ENCODE results near the gene RAB33B.
A peak's percentile ranks its signal among the peaks of the same experiment; 100 is the strongest.
"Not testable (repeated sequence)": the region's sequence is repeated elsewhere in the genome, so short reads cannot be mapped to it uniquely, and the experiment has no call there.

The RAB33B gene

DNA sequence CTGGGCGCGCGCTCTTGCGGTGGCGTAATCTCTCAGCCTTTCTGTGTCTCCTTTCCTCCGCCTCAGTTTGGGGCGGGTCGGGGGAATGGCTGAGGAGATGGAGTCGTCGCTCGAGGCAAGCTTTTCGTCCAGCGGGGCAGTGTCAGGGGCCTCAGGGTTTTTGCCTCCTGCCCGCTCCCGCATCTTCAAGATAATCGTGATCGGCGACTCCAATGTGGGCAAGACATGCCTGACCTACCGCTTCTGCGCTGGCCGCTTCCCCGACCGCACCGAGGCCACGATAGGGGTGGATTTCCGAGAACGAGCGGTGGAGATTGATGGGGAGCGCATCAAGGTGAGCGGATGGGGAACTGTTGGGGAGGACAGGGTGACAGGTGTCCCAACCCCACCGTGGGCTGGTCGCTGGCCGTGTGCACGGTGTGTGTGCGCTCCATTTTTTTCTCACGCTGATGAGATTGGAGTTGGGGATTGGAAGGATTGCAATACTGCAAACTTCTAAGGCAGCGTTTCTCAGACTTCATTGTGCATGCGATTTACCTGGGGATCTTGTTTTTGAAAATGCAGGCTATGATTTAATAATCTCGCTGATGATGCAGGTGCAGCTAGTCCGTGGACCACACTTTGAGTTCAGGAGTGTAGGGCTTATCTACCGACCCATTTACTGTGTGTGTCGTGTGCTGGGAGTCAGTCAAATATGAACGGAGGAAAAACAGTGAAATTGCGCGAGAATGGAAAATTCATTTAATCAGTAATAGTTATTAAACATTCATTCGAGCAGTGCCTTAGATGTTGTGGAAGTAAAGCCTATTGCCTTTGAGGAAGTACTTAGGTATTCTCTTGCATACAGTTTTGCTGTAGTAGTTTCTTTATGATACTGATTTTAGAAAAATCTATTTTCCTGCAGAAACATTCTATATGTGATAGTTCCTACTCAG lies at the start of gene RAB33B:
RAB33B (plus strand) TSS at position 11 of the 935 bp plus-strand sequence; CDS start at position 86, 75 bp downstream.
- no peak for DNase-seq

GRCh38 chr4:139410312-139410711 lies 43.6 kb upstream of the RAB33B start:
- no peak for DNase-seq

DNA sequence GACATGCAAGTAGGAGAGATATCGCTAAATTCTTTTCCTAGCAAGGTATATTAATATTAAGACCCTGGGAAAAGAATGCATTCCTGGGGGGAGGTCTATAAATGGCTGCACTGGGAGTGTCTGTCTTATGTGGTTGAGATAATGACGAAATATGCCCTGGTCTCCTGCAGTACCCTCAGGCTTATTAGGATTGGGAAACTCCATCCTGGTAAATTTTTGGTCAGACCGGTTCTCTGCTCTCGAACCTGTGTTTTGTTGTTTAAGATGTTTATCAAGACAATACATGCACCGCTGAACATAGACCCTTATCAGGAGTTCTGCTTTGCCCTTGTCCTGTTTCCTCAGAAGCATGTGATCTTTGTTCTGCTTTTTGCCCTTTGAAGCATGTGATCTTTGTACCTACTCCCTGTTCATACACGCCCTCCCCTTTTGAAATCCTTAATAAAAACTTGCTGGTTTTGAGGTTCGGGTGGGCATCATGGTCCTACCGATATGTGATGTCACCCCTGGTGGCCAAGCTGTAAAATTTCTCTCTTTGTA lies 39.2 kb upstream of the RAB33B start:
- not testable (repeated sequence) for DNase-seq

DNA sequence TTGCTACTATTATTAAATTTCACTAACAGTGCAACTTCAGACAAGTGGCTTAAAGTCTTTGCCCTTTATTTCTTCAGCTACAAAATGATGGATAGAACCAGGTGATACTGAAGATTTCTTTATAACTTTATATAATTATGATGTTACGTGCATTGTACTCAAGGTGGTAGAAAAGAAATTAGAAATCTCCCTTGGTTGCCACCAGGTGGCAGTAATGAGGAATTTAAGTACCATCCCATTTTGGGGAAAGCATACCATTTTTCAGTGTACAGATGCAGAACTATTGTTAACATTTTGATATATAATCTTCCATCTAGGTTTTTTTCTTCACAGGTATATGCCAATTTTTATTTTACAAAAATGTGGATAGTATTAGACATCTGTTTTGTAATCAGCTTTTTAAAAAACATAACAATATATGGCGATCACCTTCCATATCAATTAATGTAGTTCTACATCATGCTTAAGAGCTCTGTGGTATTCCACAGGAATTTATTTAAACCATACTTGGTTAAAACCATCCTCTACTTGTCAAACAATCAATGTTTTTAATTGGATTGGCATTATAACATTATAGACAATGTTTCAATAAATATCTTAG lies 37.7 kb upstream of the RAB33B start:
- peak; percentile 16 for DNase-seq

- peak; percentile 52 for DNase-seq
These were observed 34.5 kb upstream of the RAB33B start for GRCh38 chr4:139419388-139419914.

- DNase-seq: no peak
These were observed 33.3 kb upstream of the RAB33B start for GRCh38 chr4:139420652-139421051.

- no peak for DNase-seq
These were observed 17.8 kb upstream of the RAB33B start for GRCh38 chr4:139436122-139436521.

DNA sequence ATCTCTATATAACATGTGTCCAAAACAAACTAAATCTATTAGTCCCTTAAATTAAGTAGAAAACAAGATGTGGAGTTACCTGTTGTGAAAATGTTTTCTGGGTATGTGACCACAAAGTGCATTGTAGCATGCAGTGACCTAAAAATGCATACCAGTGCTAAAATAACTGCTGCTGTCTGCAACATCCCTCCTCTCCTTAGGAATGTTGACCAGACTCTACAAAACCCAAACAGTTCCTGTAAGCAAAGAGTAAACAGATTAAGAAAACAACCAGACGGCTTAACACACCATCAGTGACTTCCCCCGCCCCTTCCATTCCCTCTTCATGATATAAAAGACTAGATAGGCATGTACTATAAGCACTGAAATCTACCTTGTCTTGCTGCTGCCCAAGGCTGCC lies 15.8 kb upstream of the RAB33B start:
- DNase-seq: no peak

DNA sequence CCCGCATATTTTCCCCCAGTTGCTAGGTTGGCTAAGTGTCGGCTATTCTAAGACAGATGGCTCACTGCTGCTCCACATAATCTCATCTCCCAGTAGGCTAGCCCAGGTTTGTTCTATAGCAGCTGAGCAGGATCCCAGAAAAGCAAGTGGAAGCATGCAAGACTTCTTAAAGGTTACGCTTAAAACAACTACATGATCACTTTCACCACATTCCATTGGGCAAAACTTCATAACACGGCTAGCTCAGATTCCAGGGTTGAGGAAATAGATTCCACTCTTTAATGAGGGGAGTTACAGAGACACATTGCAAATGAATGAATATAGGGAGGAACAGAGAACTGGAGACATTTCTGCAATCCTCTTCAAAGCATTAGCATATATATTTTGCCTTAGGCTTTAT lies 12.9 kb upstream of the RAB33B start:
- no peak for DNase-seq

DNA sequence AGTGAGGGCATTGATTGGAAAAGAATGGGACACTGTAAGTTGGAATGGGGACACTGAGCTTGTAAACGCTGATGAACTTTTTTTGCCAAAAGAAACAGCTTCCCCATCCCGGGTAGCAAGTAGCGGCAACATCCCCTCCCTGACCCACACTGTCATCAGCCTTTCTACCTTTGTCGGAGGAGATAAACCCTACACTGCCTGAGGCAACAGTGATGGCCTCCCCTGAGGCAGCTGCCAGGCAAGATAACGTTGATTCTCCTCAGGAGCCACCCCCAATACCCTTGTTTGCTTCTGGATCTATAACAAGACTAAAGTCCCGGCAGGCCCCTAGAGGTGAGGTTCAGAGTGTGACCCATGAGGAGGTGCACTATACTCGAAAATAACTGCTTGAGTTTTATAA lies 10.3 kb upstream of the RAB33B start:
- DNase-seq: no peak

- DNase-seq: not testable (repeated sequence)
These were observed 9.0 kb upstream of the RAB33B start for GRCh38 chr4:139444881-139445280.

DNA sequence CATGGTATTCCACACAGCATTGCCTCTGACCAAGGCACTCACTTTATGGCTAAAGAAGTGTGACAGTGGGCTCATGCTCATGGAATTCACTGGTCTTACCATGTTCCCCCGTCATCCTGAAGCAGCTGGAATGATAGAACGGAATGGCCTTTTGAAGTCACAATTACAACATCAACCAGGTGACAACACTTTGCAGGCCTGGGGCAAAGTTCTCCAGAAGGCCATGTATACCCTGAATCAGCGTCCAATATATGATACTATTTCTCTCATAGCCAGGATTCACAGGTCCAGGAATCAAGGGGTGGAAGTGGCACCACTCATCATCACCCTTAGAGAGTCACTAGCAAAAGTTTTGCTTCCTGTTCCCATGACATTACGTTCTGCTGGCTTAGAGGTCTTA lies 6.8 kb upstream of the RAB33B start:
- DNase-seq: not testable (repeated sequence)

DNA sequence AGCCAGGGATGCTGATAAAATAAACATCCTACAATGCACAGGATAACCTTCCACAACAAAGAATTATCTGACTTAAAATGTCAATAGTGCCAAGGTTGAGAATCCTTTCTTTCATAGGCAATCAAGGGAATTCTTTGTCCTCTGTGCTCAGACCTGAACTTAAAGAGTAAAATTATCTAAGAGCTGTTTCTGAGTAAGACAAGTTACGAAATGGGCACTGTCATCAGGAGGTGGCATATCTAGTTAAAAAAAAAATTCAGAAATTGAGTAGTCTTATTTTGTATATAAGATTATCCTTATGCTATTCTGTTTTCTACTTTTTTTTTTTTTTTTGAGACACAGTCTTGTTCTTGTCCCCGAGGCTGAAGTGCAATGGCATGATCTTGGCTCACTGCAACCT lies 3.3 kb upstream of the RAB33B start:
- no peak for DNase-seq

GRCh38 chr4:139451997-139452396 lies 1.9 kb upstream of the RAB33B start:
- DNase-seq: no peak

DNA sequence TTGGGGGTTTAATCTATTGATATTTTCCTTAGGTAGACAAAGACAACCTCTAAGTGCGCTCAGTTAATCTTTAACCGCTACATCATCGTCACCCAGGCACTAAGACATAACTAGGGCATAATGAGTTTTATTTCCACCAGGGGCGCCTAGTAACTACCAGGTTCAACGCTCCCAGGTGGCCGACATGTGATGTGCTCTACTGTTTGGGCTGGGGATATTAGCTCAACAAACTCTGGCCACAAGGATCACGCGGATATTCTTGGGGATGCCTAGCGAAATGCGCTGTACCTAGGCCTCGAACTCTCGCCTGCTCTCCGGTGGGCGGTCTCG lies 915 bp upstream of the RAB33B start:
- peak; percentile 86 for DNase-seq

- DNase-seq: peak; percentile 96
These were observed 380 bp upstream of the RAB33B start for GRCh38 chr4:139453371-139454110.

- DNase-seq: peak; percentile 11
These were observed 1.2 kb downstream of the RAB33B start for GRCh38 chr4:139455126-139455538.

GRCh38 chr4:139457318-139457717 lies 3.4 kb downstream of the RAB33B start:
- peak; percentile 8 for DNase-seq

GRCh38 chr4:139458543-139458942 lies 4.6 kb downstream of the RAB33B start:
- DNase-seq: peak; percentile 19

- no peak for DNase-seq
These were observed 5.1 kb downstream of the RAB33B start for GRCh38 chr4:139458999-139459398.

GRCh38 chr4:139460565-139460964 lies 6.6 kb downstream of the RAB33B start:
- DNase-seq: no peak

DNA sequence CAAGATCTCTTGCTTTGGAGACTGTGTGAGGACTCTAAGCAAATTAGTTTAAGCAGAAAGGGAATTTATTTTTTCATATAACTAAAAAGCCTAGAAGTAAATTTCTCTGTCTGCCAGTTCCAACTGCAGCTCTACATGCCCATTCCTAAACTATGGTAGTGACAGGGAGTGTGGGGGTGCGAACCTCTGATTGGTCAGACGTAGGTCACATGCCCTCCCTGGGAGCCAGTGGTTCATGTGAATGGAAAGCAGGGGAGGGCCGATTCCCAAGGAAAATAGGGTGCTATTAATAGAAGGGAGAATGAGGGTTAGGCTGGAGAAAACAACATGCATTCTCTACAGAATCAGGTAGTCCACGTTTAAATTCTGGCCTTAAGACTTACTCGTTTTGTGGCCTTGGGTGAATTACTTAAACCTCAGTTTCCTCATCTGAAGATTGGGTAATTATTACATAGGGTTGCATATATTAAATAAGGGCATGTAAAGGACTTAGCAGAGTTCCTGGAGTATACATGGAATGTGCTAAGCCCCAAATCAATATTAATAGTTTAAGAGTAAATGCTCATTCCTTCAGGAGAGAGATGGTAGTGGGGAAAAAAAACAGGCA lies 7.2 kb downstream of the RAB33B start:
- no peak for DNase-seq

- DNase-seq: not testable (repeated sequence)
These were observed 10.6 kb downstream of the RAB33B start for GRCh38 chr4:139464512-139464911.

All from NCI-H69 (cell line).